DND-41 (cell line): ENCODE measurements around the gene GSK3A.

Source experiments
- ATAC-seq: fragments of 200-7000 bp; cut with Tn5 transposase; 3 replicates; pipeline ENCODE4 v1.9.1; 2021; ENCODE audit warnings: low read depth; ENCODE audit not compliant: insufficient read depth
- DNase-seq: peaks from one replicate; pipeline ENCODE4 v3.0.0-alpha.2; 2020
- H2AFZ ChIP-seq: 2 replicates; pipeline ENCODE4 v1.6.0; 2012; ENCODE audit warnings: low read depth, low read length
- H3K27ac ChIP-seq: 2 replicates; pipeline ENCODE4 v1.5.1; 2012; ENCODE audit warnings: low read length, inconsistent platforms
- H3K27me3 ChIP-seq: fragments of 200-600 bp; sonication (generic); 2 replicates; pipeline ENCODE4 v1.6.0; 2012; ENCODE audit warnings: low read length, mild to moderate bottlenecking, inconsistent platforms; ENCODE audit not compliant: insufficient read depth, poor library complexity
- H3K36me3 ChIP-seq: 2 replicates; pipeline ENCODE4 v1.5.1; 2012; ENCODE audit warnings: low read length, inconsistent platforms; ENCODE audit not compliant: insufficient read depth
- H3K4me1 ChIP-seq: 2 replicates; pipeline ENCODE4 v1.5.1; 2012; ENCODE audit warnings: mild to moderate bottlenecking, low read length; ENCODE audit not compliant: insufficient read depth
- H3K4me2 ChIP-seq: 2 replicates; pipeline ENCODE4 v1.6.0; 2012; ENCODE audit warnings: mild to moderate bottlenecking, moderate library complexity, low read length, inconsistent platforms; ENCODE audit not compliant: insufficient read depth
- H3K4me3 ChIP-seq, 2 experiments: fragments of 200-600 bp in 1 of 2; shearing (Covaris generic) in 1 of 2; 2 replicates each; pipeline ENCODE4 v1.5.1; 2012 to 2016; ENCODE audit warnings: inconsistent platforms in 2 of 2, low read length in 2 of 2, mild to moderate bottlenecking in 2 of 2, low read depth in 1 of 2, moderate library complexity in 1 of 2
- H3K79me2 ChIP-seq: 2 replicates; pipeline ENCODE4 v1.6.0; 2012; ENCODE audit warnings: low read length, inconsistent platforms; ENCODE audit not compliant: insufficient read depth
- H3K9ac ChIP-seq: 2 replicates; pipeline ENCODE4 v1.6.0; 2012; ENCODE audit warnings: low read depth, mild to moderate bottlenecking, inconsistent platforms, low read length, moderate library complexity
- H3K9me3 ChIP-seq: 2 replicates; pipeline ENCODE4 v1.5.1; 2012; ENCODE audit warnings: low read length, moderate library complexity, mild to moderate bottlenecking, inconsistent platforms; ENCODE audit not compliant: insufficient read depth, severe bottlenecking
- H4K20me1 ChIP-seq: 2 replicates; pipeline ENCODE4 v1.6.0; 2012; ENCODE audit warnings: low read length; ENCODE audit not compliant: insufficient read depth
- EZH2 ChIP-seq: IDR thresholded peaks from 3 replicates; pipeline ENCODE4 v1.6.1; 2012; ENCODE audit warnings: borderline replicate concordance, low read depth, mild to moderate bottlenecking, moderate library complexity, low read length, inconsistent platforms; ENCODE audit not compliant: severe bottlenecking
- TF ChIP-seq, protein P1 (sequence below): IDR thresholded peaks from 2 replicates; pipeline ENCODE4 v1.5.1; 2012; ENCODE audit warnings: borderline replicate concordance, low read length, moderate library complexity, mild to moderate bottlenecking; ENCODE audit not compliant: poor library complexity, severe bottlenecking; ENCODE audit errors: extremely low read depth

The GSK3A gene

GRCh38 chr19:42288387-42288786 lies 46.0 kb upstream of the GSK3A start:
- TF ChIP-seq, protein P1, sequence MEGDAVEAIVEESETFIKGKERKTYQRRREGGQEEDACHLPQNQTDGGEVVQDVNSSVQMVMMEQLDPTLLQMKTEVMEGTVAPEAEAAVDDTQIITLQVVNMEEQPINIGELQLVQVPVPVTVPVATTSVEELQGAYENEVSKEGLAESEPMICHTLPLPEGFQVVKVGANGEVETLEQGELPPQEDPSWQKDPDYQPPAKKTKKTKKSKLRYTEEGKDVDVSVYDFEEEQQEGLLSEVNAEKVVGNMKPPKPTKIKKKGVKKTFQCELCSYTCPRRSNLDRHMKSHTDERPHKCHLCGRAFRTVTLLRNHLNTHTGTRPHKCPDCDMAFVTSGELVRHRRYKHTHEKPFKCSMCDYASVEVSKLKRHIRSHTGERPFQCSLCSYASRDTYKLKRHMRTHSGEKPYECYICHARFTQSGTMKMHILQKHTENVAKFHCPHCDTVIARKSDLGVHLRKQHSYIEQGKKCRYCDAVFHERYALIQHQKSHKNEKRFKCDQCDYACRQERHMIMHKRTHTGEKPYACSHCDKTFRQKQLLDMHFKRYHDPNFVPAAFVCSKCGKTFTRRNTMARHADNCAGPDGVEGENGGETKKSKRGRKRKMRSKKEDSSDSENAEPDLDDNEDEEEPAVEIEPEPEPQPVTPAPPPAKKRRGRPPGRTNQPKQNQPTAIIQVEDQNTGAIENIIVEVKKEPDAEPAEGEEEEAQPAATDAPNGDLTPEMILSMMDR, result no peak
- no peak for TF ChIP-seq EZH2
- Histone ChIP-seq H3K4me2 (no peak overlapping the region), H3K27ac (no peak overlapping the region), H4K20me1 (peaks cover 46% of the 10 kb centered on the region), H2AFZ (no peak overlapping the region), H3K36me3 (peaks cover 74% of the 10 kb centered on the region), H3K9ac (no peak overlapping the region), H3K9me3 (no peaks in the 10 kb centered on the region), H3K4me1 (peaks cover 21% of the 10 kb centered on the region), H3K27me3 (no peaks in the 10 kb centered on the region), H3K4me3 (no peak overlapping the region), H3K79me2 (peaks cover 20% of the 10 kb centered on the region)
- DNase-seq, result no peak
- no peak for ATAC-seq

DNA sequence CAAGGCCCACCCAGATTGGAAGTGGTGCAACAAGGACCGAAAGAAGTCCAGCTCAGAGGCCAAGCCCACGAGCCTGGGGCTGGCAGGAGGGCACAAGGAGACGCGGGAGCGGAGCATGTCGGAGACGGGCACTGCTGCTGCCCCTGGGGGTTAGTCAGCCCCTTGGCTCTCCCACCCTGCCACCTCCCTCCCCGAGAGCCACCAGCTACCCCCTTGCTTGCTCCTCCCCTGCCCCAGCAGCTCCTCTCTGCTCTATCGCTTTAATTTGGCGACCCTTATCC lies 45.4 kb upstream of the GSK3A start:
- Histone ChIP-seq H2AFZ (no peak overlapping the region), H3K27me3 (no peaks in the 10 kb centered on the region), H3K36me3 (peaks cover 68% of the 10 kb centered on the region), H3K9ac (no peak overlapping the region), H3K4me2 (no peak overlapping the region), H3K9me3 (no peaks in the 10 kb centered on the region), H3K79me2 (peaks cover 26% of the 10 kb centered on the region), H3K27ac (no peak overlapping the region), H3K4me3 (no peak overlapping the region), H3K4me1 (peaks cover 27% of the 10 kb centered on the region), H4K20me1 (peaks cover 52% of the 10 kb centered on the region)
- DNase-seq (no peak), ATAC-seq (no peak)
- TF ChIP-seq, protein P1, result no peak
- TF ChIP-seq EZH2, result no peak

DNA sequence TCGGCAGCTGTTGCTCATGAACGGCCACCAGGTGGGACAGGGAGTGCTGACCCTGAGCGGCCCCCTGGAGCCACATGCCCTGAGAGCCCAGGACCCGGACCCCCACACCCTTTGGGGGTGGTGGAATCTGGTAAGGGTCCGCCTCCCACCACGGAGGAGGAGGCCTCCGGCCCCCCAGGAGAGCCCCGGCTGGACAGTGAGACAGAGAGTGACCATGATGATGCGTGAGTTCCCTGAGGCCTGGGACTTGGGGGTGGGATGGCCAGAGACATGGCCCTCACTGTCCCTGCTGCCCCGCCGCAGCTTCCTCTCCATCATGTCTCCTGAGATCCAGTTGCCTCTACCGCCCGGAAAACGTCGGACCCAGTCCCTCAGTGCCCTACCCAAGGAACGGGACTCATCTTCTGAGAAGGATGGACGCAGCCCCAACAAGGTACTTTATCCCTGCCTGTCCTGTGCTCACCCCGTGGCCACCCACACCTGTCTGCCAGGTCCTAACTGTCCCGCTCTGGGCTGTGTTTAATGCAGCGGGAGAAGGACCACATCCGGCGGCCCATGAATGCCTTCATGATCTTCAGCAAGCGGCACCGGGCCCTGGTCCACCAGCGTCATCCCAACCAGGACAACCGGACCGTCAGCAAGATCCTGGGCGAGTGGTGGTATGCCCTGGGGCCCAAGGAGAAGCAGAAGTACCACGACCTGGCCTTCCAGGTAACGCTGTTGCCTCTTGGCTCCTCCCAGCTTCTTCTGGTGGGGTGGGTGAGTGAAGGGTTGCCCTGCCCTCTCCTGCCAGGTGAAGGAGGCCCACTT lies 44.8 kb upstream of the GSK3A start:
- TF ChIP-seq EZH2, result no peak
- Histone ChIP-seq H3K4me2 (no peak overlapping the region), H3K27ac (no peak overlapping the region), H2AFZ (no peak overlapping the region), H3K9ac (no peak overlapping the region), H3K4me3 (no peak overlapping the region), H3K79me2 (peaks cover 26% of the 10 kb centered on the region), H3K27me3 (no peaks in the 10 kb centered on the region), H3K4me1 (peaks cover 32% of the 10 kb centered on the region), H4K20me1 (peaks cover 52% of the 10 kb centered on the region), H3K36me3 (peaks cover 63% of the 10 kb centered on the region), H3K9me3 (no peaks in the 10 kb centered on the region)
- DNase-seq (no peak), ATAC-seq (no peak)

DNA sequence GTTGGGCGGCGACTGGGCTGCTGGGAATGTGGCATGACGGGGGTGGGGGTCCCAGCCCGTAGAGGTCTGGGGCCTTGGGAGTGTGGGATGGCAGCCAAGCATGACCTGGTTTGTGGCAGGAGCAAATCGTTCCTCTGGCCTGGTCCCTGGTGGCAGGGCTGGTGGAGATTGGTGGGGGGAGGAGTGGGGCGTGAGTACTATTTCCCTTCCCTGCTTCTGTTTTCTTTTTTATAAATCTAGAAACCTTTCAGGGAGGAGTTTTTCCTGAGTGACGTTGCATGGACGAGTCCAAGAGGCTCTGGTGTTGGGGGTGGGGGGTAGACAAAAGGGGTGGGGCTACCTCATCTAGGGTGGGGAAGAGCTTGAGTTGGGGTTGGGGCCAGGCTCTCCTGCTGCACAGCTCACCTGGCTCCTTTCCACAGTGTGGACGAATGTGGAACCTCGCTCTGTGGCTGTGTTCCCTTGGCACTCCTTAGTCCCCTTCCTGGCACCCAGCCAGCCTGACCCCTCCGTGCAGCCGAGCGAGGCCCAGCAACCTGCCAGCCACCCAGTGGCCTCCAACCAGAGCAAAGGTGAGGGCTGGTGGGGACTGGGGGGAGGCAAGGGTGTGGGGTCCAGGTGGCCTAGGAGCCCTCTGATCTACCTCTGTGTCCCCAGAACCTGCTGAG lies 44.1 kb upstream of the GSK3A start:
- Histone ChIP-seq H3K9me3 (no peaks in the 10 kb centered on the region), H3K4me2 (peak overlapping the region; percentile 36; the same call in 1 of the 2 replicates), H3K27ac (peak overlapping the region; percentile 77; the same call in 1 of the 2 replicates), H3K79me2 (peaks cover 30% of the 10 kb centered on the region), H3K4me1 (peaks cover 40% of the 10 kb centered on the region), H3K36me3 (peaks cover 55% of the 10 kb centered on the region), H3K4me3 (no peak overlapping the region), H2AFZ (no peak overlapping the region), H3K27me3 (no peaks in the 10 kb centered on the region), H3K9ac (peak overlapping the region; percentile 85; the same call in 1 of the 2 replicates), H4K20me1 (peaks cover 48% of the 10 kb centered on the region)
- DNase-seq, result no peak
- ATAC-seq, result no peak
- TF ChIP-seq EZH2, result no peak
- TF ChIP-seq, protein P1, result no peak
